Endothelial cell of umbilical vein (primary cell): ENCODE measurements around the gene PIK3C3.

ENCODE experiments used
- CTCF ChIP-seq, 2 donors: IDR thresholded peaks; 1 replicate in 1 of 2; 2 replicates in 1 of 2; pipeline ENCODE4 v1.5.1; 2011; ENCODE audit warnings: low read length in 2 of 2, mild to moderate bottlenecking in 2 of 2, moderate library complexity in 2 of 2, control low read depth in 1 of 2, inconsistent platforms in 1 of 2, low read depth in 1 of 2; ENCODE audit not compliant: insufficient read depth in 1 of 2; ENCODE audit errors: extremely low read depth in 1 of 2
- EZH2 ChIP-seq: IDR thresholded peaks from 2 replicates; pipeline ENCODE4 v1.6.1; 2012; ENCODE audit warnings: borderline replicate concordance, low read depth, mild to moderate bottlenecking, moderate library complexity, low read length, inconsistent platforms; ENCODE audit not compliant: severe bottlenecking
- FOS ChIP-seq: IDR thresholded peaks from 2 replicates; pipeline ENCODE4 v1.6.1; 2011; ENCODE audit warnings: mild to moderate bottlenecking, low read length, moderate library complexity, borderline replicate concordance; ENCODE audit not compliant: insufficient read depth
- MAX ChIP-seq: IDR thresholded peaks from 2 replicates; pipeline ENCODE4 v1.6.1; 2011; ENCODE audit not compliant: insufficient read depth, insufficient read length
- POLR2A ChIP-seq: IDR thresholded peaks from 2 replicates; pipeline ENCODE4 v1.6.1; 2012; ENCODE audit warnings: low read depth, mild to moderate bottlenecking, control low read depth, low read length
- POLR2AphosphoS5 ChIP-seq: IDR thresholded peaks from 2 replicates; pipeline ENCODE4 v1.6.1; 2012; ENCODE audit warnings: low read depth, mild to moderate bottlenecking, control low read depth, low read length, moderate library complexity; ENCODE audit not compliant: insufficient read depth

DNA sequence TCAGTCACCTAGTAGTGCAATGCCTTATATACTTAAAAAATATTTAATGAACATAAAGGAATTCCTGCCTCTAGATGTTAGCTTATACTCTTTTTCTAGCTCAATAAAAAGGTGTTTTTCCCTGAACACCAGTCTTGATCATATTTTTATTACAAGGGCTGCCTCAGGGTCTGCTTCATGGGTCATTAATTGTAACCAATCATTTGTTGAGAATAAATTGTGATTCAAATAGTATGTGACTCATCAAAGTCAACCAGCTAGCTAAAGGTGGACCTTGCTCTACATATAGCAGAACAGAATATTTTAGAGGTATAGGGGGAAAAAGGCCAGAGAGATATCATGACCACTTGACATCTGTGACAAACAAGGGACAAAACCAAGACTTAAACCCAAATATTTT, 114.0 kb downstream of the PIK3C3 start:
- TF ChIP-seq CTCF (IDR thresholded peaks at IDR 0.05; ENCODE audit: extremely low read depth in 1 of 2, insufficient read depth in 1 of 2, low read depth in 1 of 2, low read length in 2 of 2) (no peak), POLR2AphosphoS5 (no peak), MAX (no peak), POLR2A (no peak), EZH2 (no peak), FOS (no peak)
